Measurements from ENCODE around the gene IL18R1.

Gene IL18R1

DNA sequence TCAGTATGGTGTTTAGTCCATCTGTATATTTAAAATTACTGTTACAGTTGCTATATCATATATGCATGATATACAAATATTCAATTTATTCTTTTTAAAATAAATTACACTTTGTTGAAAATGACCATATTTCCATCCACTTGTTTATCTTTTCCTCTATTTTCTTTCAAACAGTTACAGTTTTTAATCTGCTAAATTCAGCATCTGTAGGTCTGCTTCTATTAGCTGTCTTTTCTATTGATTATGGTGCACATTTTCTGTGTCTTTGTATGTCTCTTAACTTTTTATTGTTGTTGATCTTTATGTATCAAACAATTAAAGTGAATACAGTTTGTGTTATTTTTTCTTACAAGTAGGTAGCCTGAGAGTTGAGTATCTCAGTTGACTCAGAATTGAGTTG lies 28.1 kb downstream of the IL18R1 start:
- Histone ChIP-seq H3K27ac (ENCODE audit: low read length) (no peak overlapping the region), H3K4me3 (ENCODE audit: low read length) (no peak overlapping the region), H3K9me3 (replicated peaks; ENCODE audit: insufficient read depth, low read length) (no peaks in the 10 kb centered on the region), H3K9me2 (replicated peaks; ENCODE audit: insufficient read depth, low read length) (no peaks in the 10 kb centered on the region), H3K4me2 (ENCODE audit: low read depth, low read length) (no peak overlapping the region), H3F3A (ENCODE audit: insufficient read depth, low read length) (no peaks in the 10 kb centered on the region), H3K9ac (ENCODE audit: low read length) (no peak overlapping the region), H3K79me2 (ENCODE audit: low read length) (no peaks in the 10 kb centered on the region), H2AFZ (ENCODE audit: low read length) (no peak overlapping the region), H3K36me3 (replicated peaks; ENCODE audit: insufficient read depth, low read length) (no peaks in the 10 kb centered on the region), H3K4me1 (ENCODE audit: low read length) (no peaks in the 10 kb centered on the region), H3K27me3 (replicated peaks; ENCODE audit: insufficient read depth, low read length) (no peaks in the 10 kb centered on the region), H4K20me1 (ENCODE audit: insufficient read depth, low read length) (no peaks in the 10 kb centered on the region)
- DNase-seq, result no peak
- TF ChIP-seq EZH2phosphoT487 (IDR thresholded peaks at IDR 0.05; ENCODE audit: low read length) (no peak), EZH2 (optimal IDR thresholded peaks at IDR 0.05; ENCODE audit: low read depth, low read length) (no peak)
- TF ChIP-seq, protein P1, sequence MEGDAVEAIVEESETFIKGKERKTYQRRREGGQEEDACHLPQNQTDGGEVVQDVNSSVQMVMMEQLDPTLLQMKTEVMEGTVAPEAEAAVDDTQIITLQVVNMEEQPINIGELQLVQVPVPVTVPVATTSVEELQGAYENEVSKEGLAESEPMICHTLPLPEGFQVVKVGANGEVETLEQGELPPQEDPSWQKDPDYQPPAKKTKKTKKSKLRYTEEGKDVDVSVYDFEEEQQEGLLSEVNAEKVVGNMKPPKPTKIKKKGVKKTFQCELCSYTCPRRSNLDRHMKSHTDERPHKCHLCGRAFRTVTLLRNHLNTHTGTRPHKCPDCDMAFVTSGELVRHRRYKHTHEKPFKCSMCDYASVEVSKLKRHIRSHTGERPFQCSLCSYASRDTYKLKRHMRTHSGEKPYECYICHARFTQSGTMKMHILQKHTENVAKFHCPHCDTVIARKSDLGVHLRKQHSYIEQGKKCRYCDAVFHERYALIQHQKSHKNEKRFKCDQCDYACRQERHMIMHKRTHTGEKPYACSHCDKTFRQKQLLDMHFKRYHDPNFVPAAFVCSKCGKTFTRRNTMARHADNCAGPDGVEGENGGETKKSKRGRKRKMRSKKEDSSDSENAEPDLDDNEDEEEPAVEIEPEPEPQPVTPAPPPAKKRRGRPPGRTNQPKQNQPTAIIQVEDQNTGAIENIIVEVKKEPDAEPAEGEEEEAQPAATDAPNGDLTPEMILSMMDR (IDR thresholded peaks at IDR 0.05; ENCODE audit: low read length), result no peak

DNA sequence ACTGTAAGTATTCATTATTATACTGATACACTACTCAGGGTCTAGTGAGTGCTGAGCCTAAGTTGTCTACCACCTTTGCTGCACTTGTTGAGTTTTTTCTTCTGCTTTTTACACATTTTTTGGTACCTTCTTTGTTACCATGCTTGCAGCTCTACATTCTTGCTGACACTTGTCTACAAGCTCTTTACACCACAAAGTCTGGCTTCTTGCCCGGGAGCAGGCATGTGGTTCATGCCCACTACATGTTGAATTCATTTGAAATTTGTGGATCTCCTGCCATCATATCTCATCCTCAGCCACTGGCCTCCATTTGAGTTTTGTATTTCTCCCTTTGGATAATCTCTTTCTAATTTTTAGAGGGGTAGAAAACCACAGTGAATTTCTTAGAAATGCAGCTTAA lies 29.9 kb downstream of the IL18R1 start:
- Histone ChIP-seq H3K9me3 (replicated peaks; ENCODE audit: insufficient read depth, low read length) (no peaks in the 10 kb centered on the region), H3K4me1 (ENCODE audit: low read length) (no peaks in the 10 kb centered on the region), H3F3A (ENCODE audit: insufficient read depth, low read length) (no peaks in the 10 kb centered on the region), H2AFZ (ENCODE audit: low read length) (no peak overlapping the region), H3K79me2 (ENCODE audit: low read length) (no peaks in the 10 kb centered on the region), H3K27me3 (replicated peaks; ENCODE audit: insufficient read depth, low read length) (no peaks in the 10 kb centered on the region), H3K36me3 (replicated peaks; ENCODE audit: insufficient read depth, low read length) (no peaks in the 10 kb centered on the region), H3K9ac (ENCODE audit: low read length) (no peak overlapping the region), H3K27ac (ENCODE audit: low read length) (no peak overlapping the region), H4K20me1 (ENCODE audit: insufficient read depth, low read length) (no peaks in the 10 kb centered on the region), H3K4me3 (ENCODE audit: low read length) (no peak overlapping the region), H3K9me2 (replicated peaks; ENCODE audit: insufficient read depth, low read length) (no peaks in the 10 kb centered on the region), H3K4me2 (ENCODE audit: low read depth, low read length) (no peak overlapping the region)
- TF ChIP-seq EZH2phosphoT487 (IDR thresholded peaks at IDR 0.05; ENCODE audit: low read length) (no peak), EZH2 (optimal IDR thresholded peaks at IDR 0.05; ENCODE audit: low read depth, low read length) (no peak)
- TF ChIP-seq, protein P1 (IDR thresholded peaks at IDR 0.05; ENCODE audit: low read length), result no peak
- no peak for DNase-seq

DNA sequence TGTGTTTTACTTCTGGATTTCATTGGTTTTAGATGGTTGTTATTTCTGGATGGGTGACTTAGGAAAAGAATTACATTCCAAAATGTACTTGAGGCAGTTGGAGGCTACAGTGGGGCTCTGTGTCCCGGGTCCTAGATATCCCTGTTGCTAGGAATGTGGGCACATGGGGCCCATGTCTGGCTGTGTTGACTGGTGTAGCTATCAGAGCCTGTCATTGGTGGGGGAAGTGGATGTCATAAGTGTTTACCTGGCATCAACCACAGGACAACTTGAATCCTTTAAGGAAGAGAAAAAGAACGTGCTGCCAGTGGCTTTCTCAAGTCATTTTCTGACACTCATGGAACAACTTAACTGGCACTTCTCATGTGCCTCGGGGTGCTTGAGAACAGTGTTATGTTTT lies 30.4 kb downstream of the IL18R1 start:
- H3K36me3 ChIP-seq (replicated peaks; ENCODE audit: insufficient read depth, low read length), result no peaks in the 10 kb centered on the region

More for the DNA sequence above, 30.4 kb downstream of the IL18R1 start:
- DNase-seq, result no peak
- H3K4me1 ChIP-seq (ENCODE audit: low read length), result no peaks in the 10 kb centered on the region
- no peaks in the 10 kb centered on the region for H3K79me2 ChIP-seq (ENCODE audit: low read length)
- no peaks in the 10 kb centered on the region for H3K9me2 ChIP-seq (replicated peaks; ENCODE audit: insufficient read depth, low read length)
- H3K4me3 ChIP-seq (ENCODE audit: low read length), result no peak overlapping the region
- H4K20me1 ChIP-seq (ENCODE audit: insufficient read depth, low read length), result no peaks in the 10 kb centered on the region
- TF ChIP-seq EZH2phosphoT487 (IDR thresholded peaks at IDR 0.05; ENCODE audit: low read length) (no peak), EZH2 (optimal IDR thresholded peaks at IDR 0.05; ENCODE audit: low read depth, low read length) (no peak)
- TF ChIP-seq, protein P1 (IDR thresholded peaks at IDR 0.05; ENCODE audit: low read length), result no peak
- no peak overlapping the region for H3K9ac ChIP-seq (ENCODE audit: low read length)
- H3F3A ChIP-seq (ENCODE audit: insufficient read depth, low read length), result no peaks in the 10 kb centered on the region
- no peak overlapping the region for H3K4me2 ChIP-seq (ENCODE audit: low read depth, low read length)
- H3K9me3 ChIP-seq (replicated peaks; ENCODE audit: insufficient read depth, low read length), result no peaks in the 10 kb centered on the region
- no peaks in the 10 kb centered on the region for H3K27me3 ChIP-seq (replicated peaks; ENCODE audit: insufficient read depth, low read length)
- no peak overlapping the region for H3K27ac ChIP-seq (ENCODE audit: low read length)
- H2AFZ ChIP-seq (ENCODE audit: low read length), result no peak overlapping the region

Data from MM.1S (cell line).